GM23338 (cell line): Measurements from ENCODE around the gene APOL6. TPM values are rescaled to one million over a fixed set of nuclear protein-coding genes. Genes with fewer than 3 reads are reported as not detected.

Experiments used
- ATAC-seq: fragments of 200-7000 bp; cut with Tn5 transposase; 3 replicates; pipeline ENCODE4 v1.9.1; 2020
- DNase-seq: peaks from one replicate; pipeline ENCODE4 v3.0.0-alpha.2; 2015; ENCODE audit warnings: low spot score
- H2AFZ ChIP-seq: fragments of 200-600 bp; sonication (generic); 2 replicates; pipeline ENCODE4 v1.8.0; 2016; ENCODE audit warnings: antibody characterized with exemption, mild to moderate bottlenecking, moderate library complexity
- H3F3A ChIP-seq: fragments of 200-600 bp; sonication (generic); replicated peaks from 2 replicates; pipeline ENCODE4 v1.8.0; 2017; ENCODE audit warnings: antibody characterized with exemption, mixed run types, low read depth
- H3K27ac ChIP-seq: fragments of 200-600 bp; sonication (generic); 2 replicates; pipeline ENCODE4 v1.6.1; 2016; ENCODE audit warnings: low read depth
- H3K27me3 ChIP-seq: fragments of 200-600 bp; sonication (generic); 2 replicates; pipeline ENCODE4 v1.8.0; 2016; ENCODE audit warnings: mild to moderate bottlenecking, mixed run types, moderate library complexity; ENCODE audit not compliant: insufficient read depth
- H3K36me3 ChIP-seq: fragments of 200-600 bp; sonication (generic); 2 replicates; pipeline ENCODE4 v1.8.0; 2016; ENCODE audit warnings: mild to moderate bottlenecking; ENCODE audit not compliant: insufficient read depth
- H3K4me1 ChIP-seq: fragments of 200-600 bp; sonication (generic); 2 replicates; pipeline ENCODE4 v1.8.0; 2016; ENCODE audit warnings: mild to moderate bottlenecking, moderate library complexity; ENCODE audit not compliant: insufficient read depth
- H3K4me2 ChIP-seq: fragments of 200-600 bp; sonication (generic); 2 replicates; pipeline ENCODE4 v1.7.1; 2017; ENCODE audit warnings: mixed run types
- H3K4me3 ChIP-seq: fragments of 200-600 bp; sonication (generic); 2 replicates; pipeline ENCODE4 v1.6.1; 2016; ENCODE audit warnings: mixed run types
- H3K79me2 ChIP-seq: fragments of 200-600 bp; sonication (generic); replicated peaks from 2 replicates; pipeline ENCODE4 v1.8.0; 2017; ENCODE audit warnings: mild to moderate bottlenecking; ENCODE audit not compliant: insufficient read depth
- H3K9me2 ChIP-seq: fragments of 200-600 bp; sonication (generic); 2 replicates; pipeline ENCODE4 v1.8.0; 2017; ENCODE audit not compliant: insufficient read depth
- H4K20me1 ChIP-seq: fragments of 200-600 bp; sonication (generic); replicated peaks from 2 replicates; pipeline ENCODE4 v1.8.0; 2017; ENCODE audit warnings: mild to moderate bottlenecking; ENCODE audit not compliant: insufficient read depth
- H3K27ac Mint-ChIP-seq: 2 replicates; pipeline ENCODE4 v1.8.0; 2020; ENCODE audit warnings: inconsistent platforms, mild to moderate bottlenecking, moderate library complexity, mixed read lengths
- H3K27me3 Mint-ChIP-seq: 3 replicates; pipeline ENCODE4 v1.8.0; 2022; ENCODE audit warnings: low read depth, mild to moderate bottlenecking, moderate library complexity, mixed read lengths, inconsistent platforms; ENCODE audit not compliant: insufficient read depth, poor library complexity
- H3K36me3 Mint-ChIP-seq: 3 replicates; pipeline ENCODE4 v1.8.0; 2021; ENCODE audit warnings: low read depth, mild to moderate bottlenecking, inconsistent platforms, moderate library complexity, mixed read lengths
- H3K4me1 Mint-ChIP-seq: 3 replicates; pipeline ENCODE4 v1.8.0; 2020; ENCODE audit warnings: mild to moderate bottlenecking, inconsistent platforms, mixed read lengths
- H3K4me3 Mint-ChIP-seq: 3 replicates; pipeline ENCODE4 v1.8.0; 2021; ENCODE audit warnings: moderate library complexity, mild to moderate bottlenecking, inconsistent platforms, mixed read lengths
- H3K9me3 Mint-ChIP-seq: 3 replicates; pipeline ENCODE4 v1.8.0; 2020; ENCODE audit warnings: moderate library complexity, mild to moderate bottlenecking, inconsistent platforms, mixed read lengths
- CREB1 ChIP-seq: fragments of 250-450 bp; sonication (Bioruptor Pico); IDR thresholded peaks from 2 replicates; pipeline ENCODE4 v1.5.0; 2020; ENCODE audit warnings: low read depth, mild to moderate bottlenecking, moderate library complexity
- EZH2 ChIP-seq: fragments of 200-600 bp; sonication (generic); IDR thresholded peaks from one replicate; pipeline ENCODE4 v1.8.0; 2017; ENCODE audit warnings: antibody characterized with exemption, mild to moderate bottlenecking, low read depth; ENCODE audit not compliant: unreplicated experiment
- EZH2phosphoT487 ChIP-seq: fragments of 200-600 bp; sonication (generic); IDR thresholded peaks from one replicate; pipeline ENCODE4 v1.8.1; 2018; ENCODE audit warnings: antibody characterized with exemption; ENCODE audit not compliant: unreplicated experiment
- JUNB ChIP-seq: IDR thresholded peaks from one replicate; pipeline ENCODE4 v1.6.1; 2016; ENCODE audit warnings: antibody characterized with exemption; ENCODE audit not compliant: unreplicated experiment
- STAT1 ChIP-seq: IDR thresholded peaks from one replicate; pipeline ENCODE4 v1.6.1; 2016; ENCODE audit warnings: antibody characterized with exemption; ENCODE audit not compliant: unreplicated experiment
- ZNF114 ChIP-seq: fragments of 250-450 bp; sonication (Bioruptor Pico); IDR thresholded peaks from 2 replicates; pipeline ENCODE4 v1.5.0; 2020; ENCODE audit warnings: mild to moderate bottlenecking, moderate library complexity
- polyA plus RNA-seq: library from polyadenylated mRNA; unstranded; fragments of >200 nt; fragmentation: Nextera tagmentation; extraction: Ambion mirVana; gene quantifications from 2 replicates; pipeline ENCODE4 v1.2.1, GENCODE V29; 2016
- total RNA-seq: library from RNA; depleted of rRNA; stranded (reverse); fragments of >200 nt; shearing (Covaris generic); gene quantifications from 2 replicates; pipeline ENCODE4 v1.2.3, GENCODE V29; 2014
- TF ChIP-seq, protein P1 (sequence below): IDR thresholded peaks from 2 replicates; pipeline ENCODE4 v1.6.1; 2016; ENCODE audit warnings: antibody characterized with exemption
- TF ChIP-seq, protein P2 (sequence below): fragments of 250-450 bp; sonication (Bioruptor Pico); IDR thresholded peaks from 2 replicates; pipeline ENCODE4 v1.5.0; 2020; ENCODE audit warnings: mild to moderate bottlenecking, moderate library complexity
- TF ChIP-seq, protein P3 (sequence below): IDR thresholded peaks from one replicate; pipeline ENCODE4 v1.6.1; 2018; ENCODE audit warnings: antibody characterized with exemption; ENCODE audit not compliant: unreplicated experiment

APOL6 gene
- total and polyA plus RNA-seq, 2 experiments from 2014 or later: 0.10 to 0.14 TPM

DNA sequence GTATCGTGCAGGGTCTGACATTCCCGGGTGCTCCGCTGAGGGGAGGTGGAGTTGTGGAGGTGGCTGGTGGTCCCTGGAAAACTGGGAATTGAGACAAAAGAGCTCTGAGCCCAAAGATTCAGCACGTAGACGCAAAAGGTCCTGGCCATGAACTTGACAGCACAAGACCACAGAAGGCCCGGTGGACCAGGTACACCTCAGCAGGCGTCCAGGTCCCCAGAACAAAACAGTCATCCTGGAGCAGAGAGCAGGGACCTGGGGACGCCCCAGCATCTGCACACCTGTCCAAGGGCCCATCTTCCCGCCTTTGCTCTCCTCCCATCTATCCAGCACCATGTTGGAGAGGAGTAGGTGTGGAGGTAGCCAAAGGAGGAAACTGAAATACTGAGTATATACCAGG is 17.4 kb upstream of the APOL6 start:
- H3K36me3 Mint-ChIP-seq: no peaks in the 10 kb centered on the region; the same call in 2 of the 3 replicates
- DNase-seq: no peak
- H3K4me1 Mint-ChIP-seq: peaks cover 26% of the 10 kb centered on the region
- no peak overlapping the region for H3K4me3 Mint-ChIP-seq
- H3K9me2 ChIP-seq: no peaks in the 10 kb centered on the region
- H3K36me3 ChIP-seq: no peaks in the 10 kb centered on the region
- no peaks in the 10 kb centered on the region for H3K79me2 ChIP-seq
- H3K27me3 Mint-ChIP-seq: peaks cover 23% of the 10 kb centered on the region
- no peaks in the 10 kb centered on the region; the same call in 1 of the 2 replicates for H3K4me1 ChIP-seq
- peaks cover 4% of the 10 kb centered on the region for H3K9me3 Mint-ChIP-seq
- H3K4me3 ChIP-seq: no peak overlapping the region
- TF ChIP-seq ZNF114 (CRISPR knock-in tag) (no peak), CREB1 (no peak), EZH2 (no peak), EZH2phosphoT487 (no peak), JUNB (no peak), STAT1 (no peak)
- TF ChIP-seq, protein P1, sequence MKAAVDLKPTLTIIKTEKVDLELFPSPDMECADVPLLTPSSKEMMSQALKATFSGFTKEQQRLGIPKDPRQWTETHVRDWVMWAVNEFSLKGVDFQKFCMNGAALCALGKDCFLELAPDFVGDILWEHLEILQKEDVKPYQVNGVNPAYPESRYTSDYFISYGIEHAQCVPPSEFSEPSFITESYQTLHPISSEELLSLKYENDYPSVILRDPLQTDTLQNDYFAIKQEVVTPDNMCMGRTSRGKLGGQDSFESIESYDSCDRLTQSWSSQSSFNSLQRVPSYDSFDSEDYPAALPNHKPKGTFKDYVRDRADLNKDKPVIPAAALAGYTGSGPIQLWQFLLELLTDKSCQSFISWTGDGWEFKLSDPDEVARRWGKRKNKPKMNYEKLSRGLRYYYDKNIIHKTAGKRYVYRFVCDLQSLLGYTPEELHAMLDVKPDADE: no peak
- TF ChIP-seq, protein P2, sequence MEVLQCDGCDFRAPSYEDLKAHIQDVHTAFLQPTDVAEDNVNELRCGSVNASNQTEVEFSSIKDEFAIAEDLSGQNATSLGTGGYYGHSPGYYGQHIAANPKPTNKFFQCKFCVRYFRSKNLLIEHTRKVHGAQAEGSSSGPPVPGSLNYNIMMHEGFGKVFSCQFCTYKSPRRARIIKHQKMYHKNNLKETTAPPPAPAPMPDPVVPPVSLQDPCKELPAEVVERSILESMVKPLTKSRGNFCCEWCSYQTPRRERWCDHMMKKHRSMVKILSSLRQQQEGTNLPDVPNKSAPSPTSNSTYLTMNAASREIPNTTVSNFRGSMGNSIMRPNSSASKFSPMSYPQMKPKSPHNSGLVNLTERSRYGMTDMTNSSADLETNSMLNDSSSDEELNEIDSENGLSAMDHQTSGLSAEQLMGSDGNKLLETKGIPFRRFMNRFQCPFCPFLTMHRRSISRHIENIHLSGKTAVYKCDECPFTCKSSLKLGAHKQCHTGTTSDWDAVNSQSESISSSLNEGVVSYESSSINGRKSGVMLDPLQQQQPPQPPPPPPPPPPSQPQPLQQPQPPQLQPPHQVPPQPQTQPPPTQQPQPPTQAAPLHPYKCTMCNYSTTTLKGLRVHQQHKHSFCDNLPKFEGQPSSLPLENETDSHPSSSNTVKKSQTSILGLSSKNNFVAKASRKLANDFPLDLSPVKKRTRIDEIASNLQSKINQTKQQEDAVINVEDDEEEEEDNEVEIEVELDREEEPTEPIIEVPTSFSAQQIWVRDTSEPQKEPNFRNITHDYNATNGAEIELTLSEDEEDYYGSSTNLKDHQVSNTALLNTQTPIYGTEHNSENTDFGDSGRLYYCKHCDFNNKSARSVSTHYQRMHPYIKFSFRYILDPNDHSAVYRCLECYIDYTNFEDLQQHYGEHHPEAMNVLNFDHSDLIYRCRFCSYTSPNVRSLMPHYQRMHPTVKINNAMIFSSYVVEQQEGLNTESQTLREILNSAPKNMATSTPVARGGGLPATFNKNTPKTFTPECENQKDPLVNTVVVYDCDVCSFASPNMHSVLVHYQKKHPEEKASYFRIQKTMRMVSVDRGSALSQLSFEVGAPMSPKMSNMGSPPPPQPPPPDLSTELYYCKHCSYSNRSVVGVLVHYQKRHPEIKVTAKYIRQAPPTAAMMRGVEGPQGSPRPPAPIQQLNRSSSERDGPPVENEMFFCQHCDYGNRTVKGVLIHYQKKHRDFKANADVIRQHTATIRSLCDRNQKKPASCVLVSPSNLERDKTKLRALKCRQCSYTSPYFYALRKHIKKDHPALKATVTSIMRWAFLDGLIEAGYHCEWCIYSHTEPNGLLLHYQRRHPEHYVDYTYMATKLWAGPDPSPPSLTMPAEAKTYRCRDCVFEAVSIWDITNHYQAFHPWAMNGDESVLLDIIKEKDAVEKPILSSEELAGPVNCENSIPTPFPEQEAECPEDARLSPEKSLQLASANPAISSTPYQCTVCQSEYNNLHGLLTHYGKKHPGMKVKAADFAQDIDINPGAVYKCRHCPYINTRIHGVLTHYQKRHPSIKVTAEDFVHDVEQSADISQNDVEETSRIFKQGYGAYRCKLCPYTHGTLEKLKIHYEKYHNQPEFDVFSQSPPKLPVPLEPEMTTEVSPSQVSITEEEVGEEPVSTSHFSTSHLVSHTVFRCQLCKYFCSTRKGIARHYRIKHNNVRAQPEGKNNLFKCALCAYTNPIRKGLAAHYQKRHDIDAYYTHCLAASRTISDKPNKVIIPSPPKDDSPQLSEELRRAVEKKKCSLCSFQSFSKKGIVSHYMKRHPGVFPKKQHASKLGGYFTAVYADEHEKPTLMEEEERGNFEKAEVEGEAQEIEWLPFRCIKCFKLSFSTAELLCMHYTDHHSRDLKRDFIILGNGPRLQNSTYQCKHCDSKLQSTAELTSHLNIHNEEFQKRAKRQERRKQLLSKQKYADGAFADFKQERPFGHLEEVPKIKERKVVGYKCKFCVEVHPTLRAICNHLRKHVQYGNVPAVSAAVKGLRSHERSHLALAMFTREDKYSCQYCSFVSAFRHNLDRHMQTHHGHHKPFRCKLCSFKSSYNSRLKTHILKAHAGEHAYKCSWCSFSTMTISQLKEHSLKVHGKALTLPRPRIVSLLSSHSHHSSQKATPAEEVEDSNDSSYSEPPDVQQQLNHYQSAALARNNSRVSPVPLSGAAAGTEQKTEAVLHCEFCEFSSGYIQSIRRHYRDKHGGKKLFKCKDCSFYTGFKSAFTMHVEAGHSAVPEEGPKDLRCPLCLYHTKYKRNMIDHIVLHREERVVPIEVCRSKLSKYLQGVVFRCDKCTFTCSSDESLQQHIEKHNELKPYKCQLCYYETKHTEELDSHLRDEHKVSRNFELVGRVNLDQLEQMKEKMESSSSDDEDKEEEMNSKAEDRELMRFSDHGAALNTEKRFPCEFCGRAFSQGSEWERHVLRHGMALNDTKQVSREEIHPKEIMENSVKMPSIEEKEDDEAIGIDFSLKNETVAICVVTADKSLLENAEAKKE: no peak
- TF ChIP-seq, protein P3, sequence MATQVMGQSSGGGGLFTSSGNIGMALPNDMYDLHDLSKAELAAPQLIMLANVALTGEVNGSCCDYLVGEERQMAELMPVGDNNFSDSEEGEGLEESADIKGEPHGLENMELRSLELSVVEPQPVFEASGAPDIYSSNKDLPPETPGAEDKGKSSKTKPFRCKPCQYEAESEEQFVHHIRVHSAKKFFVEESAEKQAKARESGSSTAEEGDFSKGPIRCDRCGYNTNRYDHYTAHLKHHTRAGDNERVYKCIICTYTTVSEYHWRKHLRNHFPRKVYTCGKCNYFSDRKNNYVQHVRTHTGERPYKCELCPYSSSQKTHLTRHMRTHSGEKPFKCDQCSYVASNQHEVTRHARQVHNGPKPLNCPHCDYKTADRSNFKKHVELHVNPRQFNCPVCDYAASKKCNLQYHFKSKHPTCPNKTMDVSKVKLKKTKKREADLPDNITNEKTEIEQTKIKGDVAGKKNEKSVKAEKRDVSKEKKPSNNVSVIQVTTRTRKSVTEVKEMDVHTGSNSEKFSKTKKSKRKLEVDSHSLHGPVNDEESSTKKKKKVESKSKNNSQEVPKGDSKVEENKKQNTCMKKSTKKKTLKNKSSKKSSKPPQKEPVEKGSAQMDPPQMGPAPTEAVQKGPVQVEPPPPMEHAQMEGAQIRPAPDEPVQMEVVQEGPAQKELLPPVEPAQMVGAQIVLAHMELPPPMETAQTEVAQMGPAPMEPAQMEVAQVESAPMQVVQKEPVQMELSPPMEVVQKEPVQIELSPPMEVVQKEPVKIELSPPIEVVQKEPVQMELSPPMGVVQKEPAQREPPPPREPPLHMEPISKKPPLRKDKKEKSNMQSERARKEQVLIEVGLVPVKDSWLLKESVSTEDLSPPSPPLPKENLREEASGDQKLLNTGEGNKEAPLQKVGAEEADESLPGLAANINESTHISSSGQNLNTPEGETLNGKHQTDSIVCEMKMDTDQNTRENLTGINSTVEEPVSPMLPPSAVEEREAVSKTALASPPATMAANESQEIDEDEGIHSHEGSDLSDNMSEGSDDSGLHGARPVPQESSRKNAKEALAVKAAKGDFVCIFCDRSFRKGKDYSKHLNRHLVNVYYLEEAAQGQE: no peak
- H3K27ac ChIP-seq: no peak overlapping the region
- H2AFZ ChIP-seq: 0 out of 2 replicates have a peak overlapping the region, but pooled peaks have one; percentile 35
- H3F3A ChIP-seq: no peaks in the 10 kb centered on the region
- no peak for ATAC-seq
- H3K27ac Mint-ChIP-seq: no peak overlapping the region
- H3K4me2 ChIP-seq: no peak overlapping the region
- no peaks in the 10 kb centered on the region for H4K20me1 ChIP-seq
- no peaks in the 10 kb centered on the region for H3K27me3 ChIP-seq
